Mammary epithelial cell (primary cell): ENCODE measurements around the gene PUSL1.
A peak's percentile ranks its signal among the peaks of the same experiment; 100 is the strongest.

Source experiments
- CTCF ChIP-seq, 2 donors: IDR thresholded peaks in 1 of 2; conservative IDR thresholded peaks in 1 of 2; 2 replicates each; pipeline ENCODE4 v1.5.1; 2011 to 2012; ENCODE audit warnings: inconsistent platforms in 2 of 2, low read length in 2 of 2, mild to moderate bottlenecking in 2 of 2, control low read depth in 1 of 2, low read depth in 1 of 2; ENCODE audit not compliant: insufficient read depth in 1 of 2; ENCODE audit errors: extremely low read depth in 1 of 2
- EZH2 ChIP-seq: IDR thresholded peaks from 2 replicates; pipeline ENCODE4 v1.6.1; 2012; ENCODE audit warnings: low read length, inconsistent platforms, borderline replicate concordance

GRCh38 chr1:1290238-1290731 is 18.1 kb upstream of the PUSL1 start:
- peak; percentile 60 to 83 for TF ChIP-seq CTCF (conservative IDR thresholded peaks at IDR 0.05 in 1 of 2, IDR thresholded peaks at IDR 0.05 in 1 of 2; ENCODE audit: extremely low read depth in 1 of 2, insufficient read depth in 1 of 2, low read depth in 1 of 2, low read length in 2 of 2)
- TF ChIP-seq EZH2 = no peak
